ENCODE results near the gene RTL10. TPM values are rescaled to one million over a fixed set of nuclear protein-coding genes. Genes with fewer than 3 reads are reported as not detected.

Gene RTL10
- total RNA-seq, 1 experiment from 2014 or later, result 24.4 TPM

- H3K4me3 Mint-ChIP-seq, result no peak overlapping the region
- H2AFZ ChIP-seq (ENCODE audit: low read length), result no peak overlapping the region
- H3K27ac ChIP-seq (ENCODE audit: insufficient read length, low read depth, low read length), result no peak overlapping the region
- no CpG with 5 or more reads among the region's 26 CpGs for WGBS (ENCODE audit: extremely low coverage, insufficient read length, low lambda C conversion rate)
- no peak overlapping the region for H4K8ac ChIP-seq (replicated peaks; ENCODE audit: insufficient read length, low read depth, low read length)
- H3K4ac ChIP-seq (ENCODE audit: low read depth, low read length), result peak overlapping the region; percentile 24
- H2BK120ac ChIP-seq (ENCODE audit: low read depth, low read length, poor library complexity, severe bottlenecking), result no peak overlapping the region
- H4K5ac ChIP-seq (ENCODE audit: insufficient read length, low read depth, low read length), result no peak overlapping the region
- no peaks in the 10 kb centered on the region for H3K9me3 ChIP-seq (ENCODE audit: control insufficient read depth, low read depth, low read length)
- H3K79me1 ChIP-seq (ENCODE audit: insufficient read depth, low read depth, low read length, poor library complexity, severe bottlenecking), result no peaks in the 10 kb centered on the region
- H2BK5ac ChIP-seq (ENCODE audit: insufficient read length, low read length), result no peak overlapping the region
- no peaks in the 10 kb centered on the region for H3K23me2 ChIP-seq (ENCODE audit: insufficient read length, low read depth, low read length, poor library complexity, severe bottlenecking)
- no peak overlapping the region for H2AK5ac ChIP-seq (ENCODE audit: insufficient read length, low read length)
- H3K23ac ChIP-seq (ENCODE audit: insufficient read length, low read depth, low read length), result no peak overlapping the region
- no peaks in the 10 kb centered on the region; the same call in 1 of the 2 replicates for H3K27me3 Mint-ChIP-seq (ENCODE audit: low read depth)
- H3K14ac ChIP-seq (ENCODE audit: insufficient read depth, low read length), result peak overlapping the region; percentile 9; the same call in 1 of the 2 replicates
- peak overlapping the region; percentile 37 for H2BK12ac ChIP-seq (ENCODE audit: insufficient read length, low read depth, low read length)
- no peaks in the 10 kb centered on the region for H3K27me3 ChIP-seq (ENCODE audit: insufficient read depth, low read length)
- no peak overlapping the region for H3K4me2 ChIP-seq (ENCODE audit: insufficient read depth, insufficient read length, low read length)
- no peak overlapping the region for H3K56ac ChIP-seq (ENCODE audit: insufficient read length, low read depth, low read length)
- DNase-seq, result peak; percentile 23
- no peak overlapping the region for H2BK15ac ChIP-seq (ENCODE audit: low read depth, low read length)
- no peak overlapping the region for H3K9ac ChIP-seq (ENCODE audit: extremely low read depth, insufficient read length, low read length)
- H2BK20ac ChIP-seq (ENCODE audit: low read depth, low read length, poor library complexity, severe bottlenecking), result no peak overlapping the region
- H3K9me3 Mint-ChIP-seq, result no peaks in the 10 kb centered on the region
- H4K20me1 ChIP-seq (ENCODE audit: control insufficient read depth, insufficient read depth, insufficient read length), result no peaks in the 10 kb centered on the region
- peaks cover 29% of the 10 kb centered on the region in 2 experiments for H3K4me1 Mint-ChIP-seq
- H3K79me2 ChIP-seq (ENCODE audit: insufficient read depth, low read length), result no peaks in the 10 kb centered on the region; the same call in 1 of the 2 replicates
- H3K27ac Mint-ChIP-seq, result peak overlapping the region; percentile 8 to 99 (median 23); a peak in 3 of 7 replicates
- no peak for TF ChIP-seq CTCF (conservative IDR thresholded peaks at IDR 0.05)
- no peaks in the 10 kb centered on the region for H3K36me3 Mint-ChIP-seq (ENCODE audit: insufficient read depth in 1 of 3, low read depth in 3 of 3)
- H3K4me1 ChIP-seq (ENCODE audit: insufficient read depth, low read length), result peaks cover 2% of the 10 kb centered on the region; the same call in 1 of the 2 replicates
- H3K18ac ChIP-seq (ENCODE audit: insufficient read length, low read depth, low read length), result peak overlapping the region; percentile 46
- no peak overlapping the region for H3T11ph ChIP-seq (ENCODE audit: low read length)
- peak overlapping the region; percentile 88 for H4K91ac ChIP-seq (ENCODE audit: insufficient read length, low read depth, low read length)
These were observed 28.0 kb upstream of the RTL10 start for GRCh38 chr22:19882446-19883381.

Data from H9 (cell line).